ENCODE results near the gene MMP24OS.

- TF ChIP-seq CTCF (IDR thresholded peaks at IDR 0.05) (no peak), EZH2 (IDR thresholded peaks at IDR 0.05) (no peak)
Observed at GRCh38 chr20:35311822-35312221, 33.9 kb upstream of the MMP24OS start.

All from neural progenitor cell (in vitro differentiated cells).